ENCODE results near the gene NANP.
"Not testable (repeated sequence)": the region's sequence is repeated elsewhere in the genome, so short reads cannot be mapped to it uniquely, and the experiment has no call there.

NANP gene

GRCh38 chr20:25592135-25592852, 31.5 kb downstream of the NANP start:
- Mint-ChIP-seq H3K9me3 (no peaks in the 10 kb centered on the region), H3K4me3 (no peak overlapping the region), H3K36me3 (ENCODE audit: low read depth) (no peaks in the 10 kb centered on the region), H3K27me3 (peaks cover 3% of the 10 kb centered on the region), H3K27ac (no peak overlapping the region), H3K4me1 (ENCODE audit: low read depth) (no peaks in the 10 kb centered on the region)
- DNase-seq: no peak

- DNase-seq; H3K9me3 Mint-ChIP-seq; H3K4me1 Mint-ChIP-seq (ENCODE audit: low read depth); H3K36me3 Mint-ChIP-seq (ENCODE audit: low read depth); H3K4me3 Mint-ChIP-seq; H3K27me3 Mint-ChIP-seq; H3K27ac Mint-ChIP-seq: not testable (repeated sequence)
Measured at GRCh38 chr20:25590778-25591177, 33.0 kb downstream of the NANP start.

- no peak for DNase-seq
- Mint-ChIP-seq H3K9me3 (no peaks in the 10 kb centered on the region), H3K4me1 (ENCODE audit: low read depth) (peaks cover 9% of the 10 kb centered on the region), H3K4me3 (no peak overlapping the region), H3K27ac (no peak overlapping the region), H3K27me3 (peaks cover 9% of the 10 kb centered on the region), H3K36me3 (ENCODE audit: low read depth) (no peaks in the 10 kb centered on the region)
Measured at GRCh38 chr20:25588491-25588890, 35.3 kb downstream of the NANP start.

- Mint-ChIP-seq H3K4me1 (ENCODE audit: low read depth) (peaks cover 10% of the 10 kb centered on the region), H3K27me3 (peaks cover 16% of the 10 kb centered on the region), H3K9me3 (no peaks in the 10 kb centered on the region), H3K27ac (no peak overlapping the region), H3K36me3 (ENCODE audit: low read depth) (no peaks in the 10 kb centered on the region), H3K4me3 (no peak overlapping the region)
- no peak for DNase-seq
Measured at GRCh38 chr20:25587536-25587935, 36.3 kb downstream of the NANP start.

GRCh38 chr20:25586877-25587276, 36.9 kb downstream of the NANP start:
- Mint-ChIP-seq H3K4me3 (no peak overlapping the region), H3K9me3 (no peaks in the 10 kb centered on the region), H3K27me3 (peaks cover 19% of the 10 kb centered on the region), H3K36me3 (ENCODE audit: low read depth) (no peaks in the 10 kb centered on the region), H3K27ac (no peak overlapping the region), H3K4me1 (ENCODE audit: low read depth) (peaks cover 10% of the 10 kb centered on the region)
- no peak for DNase-seq

GRCh38 chr20:25584905-25585704, 38.7 kb downstream of the NANP start, which contains the start of gene NINL:
Gene NINL, minus strand, starts transcription at chr20:25585531. Its CDS starts 58,944 bp downstream, at chr20:25526587.
- Mint-ChIP-seq H3K9me3 (no peaks in the 10 kb centered on the region), H3K36me3 (ENCODE audit: low read depth) (no peaks in the 10 kb centered on the region), H3K27me3 (peaks cover 22% of the 10 kb centered on the region), H3K27ac (peak within 1 kb of the TSS; percentile 65), H3K4me3 (peak within 1 kb of the TSS; percentile 71), H3K4me1 (ENCODE audit: low read depth) (peaks cover 10% of the 10 kb centered on the region)
- DNase-seq: peak; percentile 72

- Mint-ChIP-seq H3K27ac (peak overlapping the region; percentile 14), H3K4me3 (peak overlapping the region; percentile 41), H3K27me3 (peaks cover 22% of the 10 kb centered on the region)
- DNase-seq; H3K36me3 Mint-ChIP-seq (ENCODE audit: low read depth); H3K9me3 Mint-ChIP-seq; H3K4me1 Mint-ChIP-seq (ENCODE audit: low read depth): not testable (repeated sequence)
Measured at GRCh38 chr20:25583607-25584006, 40.2 kb downstream of the NANP start.

- H3K27ac Mint-ChIP-seq: no peak overlapping the region
- H3K27me3 Mint-ChIP-seq: peaks cover 22% of the 10 kb centered on the region
- no peaks in the 10 kb centered on the region for H3K36me3 Mint-ChIP-seq (ENCODE audit: low read depth)
- DNase-seq: no peak
- H3K9me3 Mint-ChIP-seq: no peaks in the 10 kb centered on the region
- no peak overlapping the region for H3K4me3 Mint-ChIP-seq
- H3K4me1 Mint-ChIP-seq (ENCODE audit: low read depth): peaks cover 10% of the 10 kb centered on the region
Measured at GRCh38 chr20:25580711-25581110, 43.1 kb downstream of the NANP start.

GRCh38 chr20:25579081-25579770, 44.6 kb downstream of the NANP start:
- Mint-ChIP-seq H3K27ac (no peak overlapping the region), H3K4me3 (no peak overlapping the region)

GRCh38 chr20:25576783-25577530, 46.9 kb downstream of the NANP start:
- Mint-ChIP-seq H3K27me3 (peaks cover 3% of the 10 kb centered on the region), H3K4me3 (no peak overlapping the region), H3K9me3 (no peaks in the 10 kb centered on the region), H3K36me3 (ENCODE audit: low read depth) (no peaks in the 10 kb centered on the region), H3K27ac (no peak overlapping the region), H3K4me1 (ENCODE audit: low read depth) (no peaks in the 10 kb centered on the region)
- DNase-seq: no peak

More at GRCh38 chr20:25579081-25579770, 44.6 kb downstream of the NANP start:
- Mint-ChIP-seq H3K36me3 (ENCODE audit: low read depth) (no peaks in the 10 kb centered on the region), H3K4me1 (ENCODE audit: low read depth) (peaks cover 4% of the 10 kb centered on the region), H3K9me3 (no peaks in the 10 kb centered on the region), H3K27me3 (peaks cover 17% of the 10 kb centered on the region)
- no peak for DNase-seq

- DNase-seq: no peak
- Mint-ChIP-seq H3K4me1 (ENCODE audit: low read depth) (no peaks in the 10 kb centered on the region), H3K27me3 (no peaks in the 10 kb centered on the region), H3K9me3 (no peaks in the 10 kb centered on the region), H3K36me3 (ENCODE audit: low read depth) (no peaks in the 10 kb centered on the region), H3K27ac (no peak overlapping the region), H3K4me3 (no peak overlapping the region)
Measured at GRCh38 chr20:25574411-25574810, 49.4 kb downstream of the NANP start.

GRCh38 chr20:25573288-25574251, 50.2 kb downstream of the NANP start:
- Mint-ChIP-seq H3K4me3 (no peak overlapping the region), H3K4me1 (ENCODE audit: low read depth) (no peaks in the 10 kb centered on the region), H3K27me3 (no peaks in the 10 kb centered on the region), H3K9me3 (no peaks in the 10 kb centered on the region), H3K36me3 (ENCODE audit: low read depth) (no peaks in the 10 kb centered on the region), H3K27ac (no peak overlapping the region)
- DNase-seq: no peak

GRCh38 chr20:25571817-25572216, 52.0 kb downstream of the NANP start:
- no peaks in the 10 kb centered on the region for H3K9me3 Mint-ChIP-seq

More at GRCh38 chr20:25571817-25572216, 52.0 kb downstream of the NANP start:
- H3K27me3 Mint-ChIP-seq: no peaks in the 10 kb centered on the region
- no peak overlapping the region for H3K27ac Mint-ChIP-seq
- no peaks in the 10 kb centered on the region for H3K36me3 Mint-ChIP-seq (ENCODE audit: low read depth)
- peaks cover 5% of the 10 kb centered on the region for H3K4me1 Mint-ChIP-seq (ENCODE audit: low read depth)
- DNase-seq: no peak
- no peak overlapping the region for H3K4me3 Mint-ChIP-seq

All from activated T-cell treated with anti-CD3 and anti-CD28 coated beads, Interleukin-2, amount 50 U/mL, for 24 hours (primary cell).